Measurements from ENCODE around the gene DLX4.

Gene DLX4

DNA sequence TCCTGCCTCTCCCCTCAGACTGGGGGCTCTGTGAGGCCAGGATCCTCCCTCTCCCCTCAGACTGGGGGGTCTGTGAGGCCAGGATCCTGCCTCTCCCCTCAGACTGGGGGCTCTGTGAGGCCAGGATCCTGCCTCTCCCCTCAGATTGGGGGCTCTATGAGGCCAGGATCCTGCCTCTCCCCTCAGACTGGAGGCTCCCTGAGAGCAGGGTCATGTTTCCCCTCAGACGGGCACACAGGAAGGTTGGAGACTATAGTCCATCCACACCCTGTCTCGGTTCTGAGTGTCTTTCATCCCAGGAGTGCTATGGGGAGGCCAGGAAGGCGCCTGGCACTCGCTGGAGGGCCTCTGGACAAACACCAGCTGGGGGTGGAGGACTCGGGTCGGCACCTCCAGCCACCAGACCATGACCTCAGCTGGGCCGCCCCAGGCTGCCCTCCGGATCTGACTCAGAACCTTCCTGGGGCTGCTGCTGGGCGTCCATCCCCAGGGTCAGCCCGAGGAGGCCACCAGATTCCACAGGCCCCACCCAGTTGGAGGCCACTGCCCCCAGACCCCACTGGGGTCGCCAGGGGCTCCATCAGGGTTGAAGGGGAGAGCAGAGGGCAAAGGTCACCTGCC is 21.9 kb upstream of the DLX4 start:
- no peak for DNase-seq (ENCODE audit: low read depth in 2 of 2)

GRCh38 chr17:49949634-49950033 is 19.4 kb upstream of the DLX4 start:
- no peak for DNase-seq (ENCODE audit: low read depth in 2 of 2)

GRCh38 chr17:49951362-49952082 is 17.5 kb upstream of the DLX4 start:
- no peak for DNase-seq (ENCODE audit: low read depth in 2 of 2)

DNA sequence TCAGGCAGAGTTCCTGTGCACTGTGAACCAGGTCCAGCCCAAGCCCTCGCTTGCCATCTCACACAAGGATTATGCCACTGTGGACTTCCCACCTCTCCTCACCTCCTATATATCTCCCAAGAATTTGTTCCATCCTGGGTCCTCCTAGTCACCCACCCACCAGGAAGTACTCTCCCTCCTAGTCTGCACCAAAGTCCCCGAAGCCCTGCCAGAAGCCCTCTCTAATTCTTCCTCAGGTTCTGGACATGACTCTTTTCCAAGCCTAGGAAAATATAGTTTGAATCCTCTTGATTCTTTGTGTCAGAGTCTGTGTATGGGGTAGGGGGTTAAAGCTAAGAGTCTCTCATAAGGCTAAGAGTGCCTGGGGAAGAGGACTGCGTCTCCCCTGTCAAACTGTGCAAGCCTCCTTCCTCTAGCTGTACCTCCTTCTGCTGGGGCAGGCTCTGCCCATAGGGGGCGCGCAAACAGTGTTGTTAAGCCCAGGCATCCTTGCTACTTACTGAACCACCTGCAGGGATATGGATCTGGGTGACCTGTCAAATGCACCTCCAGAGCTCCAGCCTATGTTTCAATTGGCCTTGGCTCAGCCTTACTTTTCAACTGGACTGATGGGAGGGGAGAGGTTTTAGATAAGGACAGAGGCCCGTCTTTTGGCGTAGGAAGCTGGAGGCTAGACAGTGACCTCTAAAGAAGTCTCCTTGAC is 16.6 kb upstream of the DLX4 start:
- peak in 1 of 2 experiments; percentile 20 for DNase-seq (ENCODE audit: low read depth in 2 of 2)

DNA sequence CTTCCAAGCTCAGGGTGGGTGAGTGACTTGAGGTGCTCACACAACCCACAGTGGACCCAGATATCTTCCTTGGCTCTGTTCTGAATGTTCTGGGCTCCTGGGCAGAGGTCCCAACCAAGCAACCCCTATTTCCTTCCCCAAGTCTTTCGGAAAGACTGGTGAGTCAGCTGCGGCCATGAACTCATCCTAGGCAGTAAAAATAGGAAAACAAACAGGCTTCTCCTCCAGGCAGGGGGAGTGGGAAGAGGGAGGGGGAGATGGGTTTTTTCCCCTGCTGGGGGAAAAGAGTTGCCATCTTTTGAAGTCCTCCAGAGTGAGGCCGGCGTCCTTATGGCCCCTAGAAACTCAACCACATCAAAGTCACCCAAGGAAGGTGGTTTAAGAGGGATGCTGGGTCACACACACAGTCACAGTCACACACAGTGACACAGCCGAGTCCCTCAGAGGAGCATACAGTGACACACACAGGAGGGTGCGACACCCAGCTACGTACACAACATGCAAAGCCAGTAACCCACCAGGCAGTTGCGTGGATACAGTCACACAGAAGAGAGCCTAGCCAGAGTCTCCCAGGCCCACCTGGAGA is 16.0 kb upstream of the DLX4 start:
- DNase-seq (ENCODE audit: low read depth in 2 of 2): no peak

- no peak for DNase-seq (ENCODE audit: low read depth in 2 of 2)
Observed at GRCh38 chr17:49955157-49955556, 13.8 kb upstream of the DLX4 start.

GRCh38 chr17:49956780-49957179 is 12.2 kb upstream of the DLX4 start:
- DNase-seq (ENCODE audit: low read depth in 2 of 2): no peak

DNA sequence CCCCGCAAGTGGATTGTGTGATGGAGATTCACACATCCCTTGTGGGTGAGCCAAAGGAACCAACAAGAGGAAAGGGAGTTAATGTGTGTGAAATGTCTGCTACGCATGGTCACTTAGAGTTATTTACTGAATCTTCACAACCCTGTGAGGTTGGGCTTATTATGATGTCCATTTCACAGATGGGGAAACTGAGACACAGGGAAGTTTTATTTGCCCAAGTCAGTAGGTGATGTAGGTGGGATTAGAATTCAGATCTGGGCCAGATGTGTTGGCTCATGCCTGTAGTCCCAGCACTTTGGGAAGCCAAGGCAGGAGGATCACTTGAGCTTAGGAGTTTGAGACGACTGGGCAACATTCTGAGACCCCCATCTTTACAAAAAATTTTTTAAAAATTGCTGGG is 11.6 kb upstream of the DLX4 start:
- no peak for DNase-seq (ENCODE audit: low read depth in 2 of 2)

DNA sequence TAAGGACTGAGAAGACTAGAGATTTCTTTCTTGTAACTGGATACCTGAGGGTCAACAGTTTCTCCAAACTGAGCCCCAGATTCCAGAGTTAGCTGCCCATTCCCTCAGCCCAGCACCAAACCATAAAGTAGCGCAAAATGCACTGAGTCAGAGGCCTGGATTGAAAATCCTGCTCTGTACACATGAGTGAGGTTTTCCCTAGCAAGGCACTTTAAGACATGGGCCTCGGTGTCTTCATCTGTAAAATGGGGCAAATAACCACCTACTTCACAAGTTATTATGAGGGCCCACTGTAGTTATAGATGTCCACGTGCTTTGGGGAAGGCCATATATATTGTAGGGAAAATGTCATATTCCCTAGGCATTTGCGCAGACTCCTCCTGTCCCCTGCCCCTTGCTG is 10.3 kb upstream of the DLX4 start:
- DNase-seq (ENCODE audit: low read depth in 2 of 2): no peak

GRCh38 chr17:49959183-49959935 is 9.6 kb upstream of the DLX4 start:
- no peak for DNase-seq (ENCODE audit: low read depth in 2 of 2)

GRCh38 chr17:49962599-49963308 is 6.2 kb upstream of the DLX4 start:
- DNase-seq (ENCODE audit: low read depth in 2 of 2): no peak

DNA sequence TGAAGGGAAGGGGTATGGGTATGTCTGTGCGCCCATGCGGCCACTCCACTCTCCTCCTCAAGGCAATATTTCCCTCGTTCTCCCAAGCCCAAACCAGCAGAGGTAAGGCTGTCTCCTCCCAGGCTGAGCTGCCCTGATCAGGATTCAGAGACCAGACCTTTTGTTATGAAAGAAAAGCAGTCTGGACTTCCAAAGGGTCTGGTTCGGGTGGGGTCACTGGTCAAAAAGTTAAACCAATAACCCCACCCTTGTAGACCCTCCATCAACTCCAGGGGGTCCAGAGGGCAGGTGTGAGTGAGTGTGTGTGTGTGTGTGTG is 5.7 kb upstream of the DLX4 start:
- DNase-seq (ENCODE audit: low read depth in 2 of 2): no peak

GRCh38 chr17:49963626-49964302 is 5.2 kb upstream of the DLX4 start:
- no peak for DNase-seq (ENCODE audit: low read depth in 2 of 2)

DNA sequence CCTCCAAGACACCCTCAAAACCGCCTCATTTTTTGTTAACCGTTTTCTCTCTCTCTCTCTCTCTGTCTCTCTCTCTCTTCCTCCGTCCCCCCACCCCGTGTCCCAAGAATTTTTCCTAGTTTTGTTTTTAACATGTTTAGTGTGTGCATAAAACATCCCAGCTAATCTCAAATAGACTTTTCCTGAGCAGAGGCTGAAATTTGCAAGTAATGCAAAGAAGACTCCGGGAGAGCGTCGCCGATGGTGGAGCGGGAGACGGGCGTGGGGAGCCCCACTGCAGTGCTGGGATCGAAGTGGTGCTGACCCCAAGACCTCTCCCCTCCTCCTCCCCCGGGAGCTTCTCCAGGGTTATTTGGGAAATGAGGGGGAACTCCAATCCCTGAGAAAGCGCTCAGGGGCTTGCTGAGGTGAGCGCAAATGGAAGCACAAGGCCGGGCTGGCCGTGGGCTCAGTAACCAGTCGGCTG is 4.7 kb upstream of the DLX4 start:
- no peak for DNase-seq (ENCODE audit: low read depth in 2 of 2)

DNA sequence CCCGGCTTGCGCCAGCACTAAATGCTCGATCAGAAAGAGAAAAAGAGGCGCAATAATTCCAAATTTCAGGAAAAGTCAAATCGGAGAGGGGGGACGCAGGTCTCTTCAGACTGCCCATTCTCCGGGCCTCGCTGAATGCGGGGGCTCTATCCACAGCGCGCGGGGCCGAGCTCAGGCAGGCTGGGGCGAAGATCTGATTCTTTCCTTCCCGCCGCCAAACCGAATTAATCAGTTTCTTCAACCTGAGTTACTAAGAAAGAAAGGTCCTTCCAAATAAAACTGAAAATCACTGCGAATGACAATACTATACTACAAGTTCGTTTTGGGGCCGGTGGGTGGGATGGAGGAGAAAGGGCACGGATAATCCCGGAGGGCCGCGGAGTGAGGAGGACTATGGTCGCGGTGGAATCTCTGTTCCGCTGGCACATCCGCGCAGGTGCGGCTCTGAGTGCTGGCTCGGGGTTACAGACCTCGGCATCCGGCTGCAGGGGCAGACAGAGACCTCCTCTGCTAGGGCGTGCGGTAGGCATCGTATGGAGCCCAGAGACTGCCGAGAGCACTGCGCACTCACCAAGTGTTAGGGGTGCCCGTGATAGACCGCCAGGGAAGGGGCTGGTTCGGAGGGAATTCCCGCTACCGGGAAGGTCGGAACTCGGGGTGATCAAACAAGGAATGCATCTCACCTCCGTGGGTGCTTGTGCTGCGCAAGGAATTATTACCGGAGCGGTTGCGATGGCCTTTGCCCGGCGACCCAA is 4.0 kb upstream of the DLX4 start:
- no peak for DNase-seq (ENCODE audit: low read depth in 2 of 2)

DNA sequence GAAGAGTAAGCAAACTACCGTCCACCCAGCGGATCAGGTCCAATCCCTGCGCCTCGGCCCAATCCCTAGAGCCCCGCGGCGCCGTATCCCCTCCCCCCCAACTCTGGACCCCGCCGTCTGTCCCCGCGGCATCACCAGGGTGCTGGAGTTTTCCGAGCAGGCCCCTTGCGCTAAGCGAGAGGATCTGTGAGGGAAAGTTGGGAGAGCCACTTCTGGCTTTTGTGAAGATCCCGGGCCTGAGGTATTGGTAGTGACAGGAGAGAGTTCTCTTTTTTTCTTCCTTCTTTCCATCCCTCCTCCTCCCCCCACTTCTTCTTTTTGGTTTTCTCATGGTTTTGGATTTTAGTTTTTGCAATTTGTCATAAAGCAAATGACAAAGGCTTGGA is 3.5 kb upstream of the DLX4 start:
- no peak for DNase-seq (ENCODE audit: low read depth in 2 of 2)

- no peak for DNase-seq (ENCODE audit: low read depth in 2 of 2)
Observed at GRCh38 chr17:49966767-49967166, 2.2 kb upstream of the DLX4 start.

- no peak for DNase-seq (ENCODE audit: low read depth in 2 of 2)
Observed at GRCh38 chr17:49967205-49967604, 1.8 kb upstream of the DLX4 start.

GRCh38 chr17:49967621-49968404 is 1.2 kb upstream of the DLX4 start:
- no peak for DNase-seq (ENCODE audit: low read depth in 2 of 2)

Measured in fibroblast of skin of left quadriceps (primary cell).